GM12878 (cell line): Measurements from ENCODE around the gene KCNQ1. TPM values are rescaled to one million over a fixed set of nuclear protein-coding genes. Genes with fewer than 3 reads are reported as not detected.

Experiments
- ATAC-seq: fragments of 200-7000 bp; cut with Tn5 transposase; 3 replicates; pipeline ENCODE4 v1.9.1; 2020; ENCODE audit warnings: mild to moderate bottlenecking, moderate library complexity
- BruUV-seq: library from RNA; stranded (reverse); fragments of 400-500 nt; replicated peaks from 2 replicates; lab custom pipeline; 2021; lab: Mats Ljungman, UMichigan
- CTCF ChIA-PET: fragments of 300-600 bp; sonication (Branson Sonifier 250); formaldehyde crosslinking; extraction: SDS; loops from one replicate; lab custom pipeline; 2021; ENCODE audit warnings: inconsistent platforms; lab: Yijun Ruan, JAX
- POLR2A ChIA-PET: fragments of 350-600 bp; formaldehyde crosslinking; extraction: SDS; loops from one replicate; lab custom pipeline; 2021; ENCODE audit warnings: inconsistent platforms; lab: Charles Lee
- RAD21 ChIA-PET: fragments of 300-600 bp; sonication (Branson Sonifier 250); formaldehyde crosslinking; loops from one replicate; lab custom pipeline; 2023; ENCODE audit warnings: antibody characterized with exemption; ENCODE audit not compliant: unreplicated experiment; lab: Charles Lee
- SMC1A ChIA-PET: fragments of 300-600 bp; sonication (Branson Sonifier 250); formaldehyde crosslinking; loops from one replicate; lab custom pipeline; 2023; ENCODE audit not compliant: unreplicated experiment, uncharacterized antibody; lab: Charles Lee
- DNase-seq: peaks from one replicate; pipeline ENCODE4 v3.0.0-alpha.2; 2011; ENCODE audit warnings: low read depth, low spot score
- FAIRE-seq: peaks from 3 replicates; lab custom pipeline; 2011; peaks lifted over from hg19 to GRCh38; lab: Jason Lieb, UNC
- H2AFZ ChIP-seq: 2 replicates; pipeline ENCODE4 v1.6.0; 2011; ENCODE audit warnings: low read depth, low read length, control low read depth; ENCODE audit not compliant: control insufficient read depth
- H3K27ac ChIP-seq: 2 replicates; pipeline ENCODE4 v1.5.1; 2011; ENCODE audit warnings: control low read depth; ENCODE audit not compliant: control insufficient read depth, insufficient read depth
- H3K27me3 ChIP-seq, 2 experiments: replicated peaks in 1 of 2; 2 replicates each; pipeline versions ENCODE4 v1.6.0 to v1.6.1; 2011; ENCODE audit warnings: low read length in 1 of 2; ENCODE audit not compliant: control insufficient read depth in 2 of 2, insufficient read depth in 2 of 2
- H3K36me3 ChIP-seq, 2 experiments: 2 replicates each; pipeline ENCODE4 v1.5.1; 2011; ENCODE audit warnings: low read length in 1 of 2; ENCODE audit not compliant: control insufficient read depth in 2 of 2, insufficient read depth in 2 of 2
- H3K4me1 ChIP-seq: 2 replicates; pipeline ENCODE4 v1.6.1; 2011; ENCODE audit warnings: mild to moderate bottlenecking, low read length, moderate library complexity, mixed read lengths; ENCODE audit not compliant: control insufficient read depth, insufficient read depth
- H3K4me2 ChIP-seq: 2 replicates; pipeline ENCODE4 v1.6.0; 2011; ENCODE audit warnings: control low read depth; ENCODE audit not compliant: control insufficient read depth, insufficient read depth
- H3K4me3 ChIP-seq: fragments of 200-600 bp; sonication (generic); 2 replicates; pipeline ENCODE4 v1.5.1; 2016
- H3K79me2 ChIP-seq: 2 replicates; pipeline ENCODE4 v1.6.0; 2011; ENCODE audit warnings: low read length; ENCODE audit not compliant: control insufficient read depth, insufficient read depth
- H3K9ac ChIP-seq: 2 replicates; pipeline ENCODE4 v1.8.0; 2011; ENCODE audit warnings: low read length, control low read depth, mixed read lengths; ENCODE audit not compliant: control insufficient read depth, insufficient read depth
- H3K9me3 ChIP-seq: replicated peaks from 3 replicates; pipeline ENCODE4 v1.5.1; 2011; ENCODE audit warnings: mild to moderate bottlenecking, low read length; ENCODE audit not compliant: control insufficient read depth, insufficient read depth
- H4K20me1 ChIP-seq: 2 replicates; pipeline ENCODE4 v1.6.0; 2011; ENCODE audit not compliant: control insufficient read depth, insufficient read depth
- CHD1 ChIP-seq: IDR thresholded peaks from 2 replicates; pipeline ENCODE4 v1.6.1; 2012; ENCODE audit warnings: low read depth, low read length, improper control_type of control experiment
- HDAC2 ChIP-seq: fragments of 200-600 bp; sonication (generic); IDR thresholded peaks from 2 replicates; pipeline ENCODE4 v1.6.1; 2017
- IKZF2 ChIP-seq, 2 experiments: fragments of 450-650 bp; IDR thresholded peaks; 2 replicates each; pipeline ENCODE4 v1.6.1; 2017; ENCODE audit warnings: mild to moderate bottlenecking in 2 of 2, moderate library complexity in 2 of 2
- PAX8 ChIP-seq: fragments of 450-650 bp; IDR thresholded peaks from 2 replicates; pipeline ENCODE4 v1.6.1; 2017; ENCODE audit warnings: mild to moderate bottlenecking, moderate library complexity
- POLR2A ChIP-seq: IDR thresholded peaks from 2 replicates; pipeline ENCODE4 v1.6.1; 2011; ENCODE audit warnings: low read depth, mild to moderate bottlenecking, low read length
- RAD21 ChIP-seq: IDR thresholded peaks from 2 replicates; pipeline ENCODE4 v1.6.1; 2011; ENCODE audit warnings: mild to moderate bottlenecking, low read depth, low read length, moderate library complexity; ENCODE audit not compliant: insufficient read depth
- RCOR1 ChIP-seq: conservative IDR thresholded peaks from 2 replicates; pipeline ENCODE4 v1.6.1; 2012; ENCODE audit warnings: low read depth, low read length, improper control_type of control experiment
- SIN3A ChIP-seq: IDR thresholded peaks from 2 replicates; pipeline ENCODE4 v1.6.1; 2012; ENCODE audit warnings: low read depth, low read length, improper control_type of control experiment
- SUZ12 ChIP-seq: fragments of 200-600 bp; sonication (generic); IDR thresholded peaks from one replicate; pipeline ENCODE4 v1.6.1; 2018; ENCODE audit warnings: antibody characterized with exemption, mild to moderate bottlenecking; ENCODE audit not compliant: unreplicated experiment
- TBL1XR1 ChIP-seq: IDR thresholded peaks from 2 replicates; pipeline ENCODE4 v1.6.1; 2012; ENCODE audit warnings: low read depth, low read length, improper control_type of control experiment
- ZNF274 ChIP-seq: IDR thresholded peaks from one replicate; pipeline ENCODE4 v1.8.0; 2011; ENCODE audit not compliant: insufficient read length, insufficient read depth
- ZNF622 ChIP-seq: fragments of 450-650 bp; IDR thresholded peaks from 2 replicates; pipeline ENCODE4 v1.6.1; 2017; ENCODE audit warnings: mild to moderate bottlenecking, inconsistent platforms
- ZNF687 ChIP-seq: fragments of 450-650 bp; IDR thresholded peaks from 2 replicates; pipeline ENCODE4 v1.6.1; 2017; ENCODE audit warnings: mild to moderate bottlenecking, moderate library complexity
- ZZZ3 ChIP-seq: IDR thresholded peaks from 2 replicates; pipeline ENCODE4 v1.6.1; 2011; ENCODE audit warnings: low read depth; ENCODE audit not compliant: control insufficient read depth, insufficient read length
- WGBS: methylation state at CpG from one replicate; pipeline ENCODE4 v1.1.6; 2016; ENCODE audit warnings: low lambda C conversion rate; ENCODE audit not compliant: insufficient replicate concordance, insufficient coverage; ENCODE audit errors: missing lambda C conversion rate; 5-methylcytosine and 5-hydroxymethylcytosine counted together
- in situ Hi-C: fragments of 300-500 bp; cut with MboI; formaldehyde crosslinking; loops from 9 replicates; pipeline ENCODE4 v1.14.3; 2018; ENCODE audit warnings: mixed read lengths
- intact Hi-C: fragments of 100-400 bp; cut with micrococcal nuclease; formaldehyde crosslinking; loops from one replicate; pipeline ENCODE4 v1.14.2; 2022; ENCODE audit not compliant: unreplicated experiment
- polyA plus RNA-seq, 11 experiments: library from polyadenylated mRNA; depleted of rRNA in 4 of 11; unstranded in 6 of 11; stranded (reverse) in 5 of 11; fragments of >200 nt; fragmentation: Nextera tagmentation in 4 of 11; fragmentation: Illumina TruSeq in 1 of 11; extraction: Ambion mirVana in 4 of 11; extraction: Trizol in 1 of 11; gene quantifications; 1 replicate in 1 of 11; 2 replicates in 10 of 11; pipeline versions ENCODE4 v1.2.1 to v1.2.3, GENCODE V29; 2011 to 2016; ENCODE audit warnings: inconsistent platforms in 2 of 11, missing spikeins in 2 of 11, low read depth in 1 of 11
- total RNA-seq, 4 experiments: library from RNA; depleted of rRNA in 3 of 4; stranded (reverse); fragments of >200 nt in 3 of 4; fragmentation: Illumina TruSeq in 1 of 4; extraction: Trizol in 1 of 4; gene quantifications; 2 replicates each; pipeline versions ENCODE4 v1.2.1 to v1.2.3, GENCODE V29; 2013 to 2021

Gene KCNQ1
- total and polyA plus RNA-seq, 10 of the 15 experiments (the other 5 are each of a cell fraction or from before 2014, with no cell fraction given), result 0.03 to 0.15 (median 0.12) TPM; not detected in 7

DNA sequence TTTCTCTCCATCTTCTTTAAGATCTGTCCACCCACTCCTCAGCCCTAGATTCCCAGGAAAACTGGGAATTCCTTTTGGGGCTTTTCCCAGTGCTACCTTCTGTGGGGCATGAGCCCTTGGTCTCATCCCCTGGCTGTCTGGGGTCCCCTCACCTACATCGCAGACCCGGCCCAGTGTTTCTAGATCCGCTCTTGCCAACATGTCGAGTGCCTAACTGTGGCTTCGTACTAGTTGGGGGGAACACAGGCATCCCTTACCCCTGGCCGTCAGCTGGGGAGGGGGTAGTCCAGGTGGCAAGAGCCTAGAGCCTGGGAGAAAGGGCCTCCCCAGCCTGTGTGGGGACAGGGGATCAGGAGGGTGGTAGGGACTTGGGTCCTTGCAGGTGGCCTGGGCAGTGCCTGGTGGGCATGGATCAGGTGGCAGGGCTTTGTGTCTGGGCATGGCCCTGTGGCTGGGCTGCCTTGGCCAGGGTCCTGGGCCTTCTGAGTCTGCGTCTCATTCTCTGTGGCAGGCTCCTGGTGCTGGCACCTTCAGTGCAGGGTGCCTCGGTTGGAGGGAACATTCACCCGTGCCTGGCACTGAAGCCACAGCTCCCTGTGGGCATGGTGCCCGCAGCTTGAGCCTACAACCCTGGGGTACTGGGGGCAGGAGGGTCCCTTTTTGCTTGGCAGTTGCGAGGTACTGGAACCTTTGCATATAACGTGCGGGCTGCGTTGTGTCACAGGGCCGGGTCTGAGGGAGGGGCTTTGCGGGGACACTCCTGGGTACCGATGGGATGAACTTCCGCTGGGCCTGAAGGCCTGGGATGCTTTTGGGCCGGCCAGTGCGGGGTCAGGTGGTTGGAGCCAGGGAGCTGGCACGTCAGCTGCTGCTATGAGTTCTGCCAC lies 4.1 kb downstream of the KCNQ1 start:
- FAIRE-seq, result no peak
- H3K36me3 ChIP-seq, result no peaks in the 10 kb centered on the region
- H3K79me2 ChIP-seq, result no peaks in the 10 kb centered on the region
- POLR2A ChIA-PET, result no interaction called here
- peaks cover 2 to 7% of the 10 kb centered on the region in 2 experiments; a peak in 3 of 4 replicates for H3K27me3 ChIP-seq
- H2AFZ ChIP-seq, result no peak overlapping the region
- no peak overlapping the region for H3K9ac ChIP-seq
- TF ChIP-seq IKZF2 (IDR thresholded peaks at IDR 0.05) (no peak), ZNF274 (no peak), SIN3A (no peak), ZNF622 (no peak), SUZ12 (no peak), RAD21 (no peak), TBL1XR1 (no peak), HDAC2 (no peak), CHD1 (no peak), ZZZ3 (no peak), POLR2A (no peak), RCOR1 (no peak), PAX8 (no peak), ZNF687 (no peak)
- TF ChIP-seq, all 136 proteins: peak for 0
- H3K4me3 ChIP-seq, result no peak overlapping the region
- no TSS peak for BruUV-seq
- ChIA-PET CTCF (no interaction called here), SMC1A (no interaction called here), RAD21 (no interaction called here)
- H3K27ac ChIP-seq, result no peak overlapping the region
- intact Hi-C loops (no loop called here), in situ Hi-C loops (no loop called here)
- H3K9me3 ChIP-seq, result no peaks in the 10 kb centered on the region; the same call in 2 of the 3 replicates
- H3K4me2 ChIP-seq, result no peak overlapping the region
- WGBS, result 47% methylated on average over 21 of the region's 21 CpGs
- no peaks in the 10 kb centered on the region for H3K4me1 ChIP-seq
- ATAC-seq, result no peak
- H4K20me1 ChIP-seq, result no peaks in the 10 kb centered on the region
- DNase-seq, result no peak
